HEK293 (cell line): ENCODE data around the gene NET1.

Source experiments
- SP2 ChIP-seq: fragments of 450-650 bp; formaldehyde crosslinking; IDR thresholded peaks from 2 replicates; pipeline ENCODE4 v1.5.1; 2016; ENCODE audit warnings: missing biosample characterization, missing genetic modification characterization
- YY1 ChIP-seq: fragments of 450-650 bp; formaldehyde crosslinking; IDR thresholded peaks from 2 replicates; pipeline ENCODE4 v1.5.1; 2018; ENCODE audit warnings: missing biosample characterization, missing genetic modification characterization
- ZBTB20 ChIP-seq: fragments of 450-650 bp; formaldehyde crosslinking; IDR thresholded peaks from 2 replicates; pipeline ENCODE4 v1.5.1; 2016; ENCODE audit warnings: missing biosample characterization, missing genetic modification characterization
- ZNF416 ChIP-seq: fragments of 450-650 bp; formaldehyde crosslinking; IDR thresholded peaks from 2 replicates; pipeline ENCODE4 v1.5.1; 2016; ENCODE audit warnings: missing biosample characterization, missing genetic modification characterization
- ZNF423 ChIP-seq: fragments of 450-650 bp; formaldehyde crosslinking; IDR thresholded peaks from 2 replicates; pipeline ENCODE4 v1.5.1; 2016; ENCODE audit warnings: missing biosample characterization, missing genetic modification characterization
- ZNF530 ChIP-seq: fragments of 450-650 bp; formaldehyde crosslinking; IDR thresholded peaks from 2 replicates; pipeline ENCODE4 v1.5.1; 2016; ENCODE audit warnings: low read depth, missing biosample characterization, missing genetic modification characterization
- ZNF701 ChIP-seq: fragments of 450-650 bp; formaldehyde crosslinking; IDR thresholded peaks from 2 replicates; pipeline ENCODE4 v1.5.1; 2016; ENCODE audit warnings: missing biosample characterization, missing genetic modification characterization
- ZNF791 ChIP-seq: fragments of 450-650 bp; formaldehyde crosslinking; IDR thresholded peaks from 2 replicates; pipeline ENCODE4 v1.5.1; 2016; ENCODE audit warnings: missing biosample characterization, missing genetic modification characterization
- TF ChIP-seq, protein P1 (sequence below): fragments of 450-650 bp; formaldehyde crosslinking; IDR thresholded peaks from 2 replicates; pipeline ENCODE4 v1.5.1; 2016; ENCODE audit warnings: missing biosample characterization, missing genetic modification characterization
- TF ChIP-seq, protein P2 (sequence below): fragments of 450-650 bp; formaldehyde crosslinking; IDR thresholded peaks from 2 replicates; pipeline ENCODE4 v1.5.1; 2016; ENCODE audit warnings: missing biosample characterization, missing genetic modification characterization
- TF ChIP-seq, protein P3 (sequence below): fragments of 450-650 bp; formaldehyde crosslinking; IDR thresholded peaks from 2 replicates; pipeline ENCODE4 v1.5.1; 2017; ENCODE audit warnings: missing biosample characterization, missing genetic modification characterization

DNA sequence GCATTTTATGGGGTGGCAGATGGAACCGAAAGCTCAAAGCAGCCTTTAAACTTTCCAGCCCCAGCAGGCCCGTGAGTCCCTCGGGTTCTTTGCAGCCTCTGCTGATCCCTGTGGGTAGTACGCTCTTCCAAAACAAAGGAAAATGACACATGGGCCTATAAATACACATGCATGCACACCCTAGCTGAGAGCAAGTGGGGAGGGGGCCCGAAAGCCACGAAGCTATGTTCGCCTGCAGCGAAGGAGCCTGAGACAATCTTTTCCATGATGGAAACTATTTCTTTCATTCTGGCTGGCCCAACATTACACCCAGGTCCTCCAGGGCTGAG lies 54.8 kb downstream of the NET1 start:
- no peak for TF ChIP-seq ZNF530 (tag by site-specific recombination)
- TF ChIP-seq ZNF416 (tag by site-specific recombination), result no peak
- no peak for TF ChIP-seq ZNF423 (tag by site-specific recombination)
- no peak for TF ChIP-seq ZNF791
- TF ChIP-seq, protein P1, sequence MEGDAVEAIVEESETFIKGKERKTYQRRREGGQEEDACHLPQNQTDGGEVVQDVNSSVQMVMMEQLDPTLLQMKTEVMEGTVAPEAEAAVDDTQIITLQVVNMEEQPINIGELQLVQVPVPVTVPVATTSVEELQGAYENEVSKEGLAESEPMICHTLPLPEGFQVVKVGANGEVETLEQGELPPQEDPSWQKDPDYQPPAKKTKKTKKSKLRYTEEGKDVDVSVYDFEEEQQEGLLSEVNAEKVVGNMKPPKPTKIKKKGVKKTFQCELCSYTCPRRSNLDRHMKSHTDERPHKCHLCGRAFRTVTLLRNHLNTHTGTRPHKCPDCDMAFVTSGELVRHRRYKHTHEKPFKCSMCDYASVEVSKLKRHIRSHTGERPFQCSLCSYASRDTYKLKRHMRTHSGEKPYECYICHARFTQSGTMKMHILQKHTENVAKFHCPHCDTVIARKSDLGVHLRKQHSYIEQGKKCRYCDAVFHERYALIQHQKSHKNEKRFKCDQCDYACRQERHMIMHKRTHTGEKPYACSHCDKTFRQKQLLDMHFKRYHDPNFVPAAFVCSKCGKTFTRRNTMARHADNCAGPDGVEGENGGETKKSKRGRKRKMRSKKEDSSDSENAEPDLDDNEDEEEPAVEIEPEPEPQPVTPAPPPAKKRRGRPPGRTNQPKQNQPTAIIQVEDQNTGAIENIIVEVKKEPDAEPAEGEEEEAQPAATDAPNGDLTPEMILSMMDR (tag by site-specific recombination), result no peak
- TF ChIP-seq, protein P2, sequence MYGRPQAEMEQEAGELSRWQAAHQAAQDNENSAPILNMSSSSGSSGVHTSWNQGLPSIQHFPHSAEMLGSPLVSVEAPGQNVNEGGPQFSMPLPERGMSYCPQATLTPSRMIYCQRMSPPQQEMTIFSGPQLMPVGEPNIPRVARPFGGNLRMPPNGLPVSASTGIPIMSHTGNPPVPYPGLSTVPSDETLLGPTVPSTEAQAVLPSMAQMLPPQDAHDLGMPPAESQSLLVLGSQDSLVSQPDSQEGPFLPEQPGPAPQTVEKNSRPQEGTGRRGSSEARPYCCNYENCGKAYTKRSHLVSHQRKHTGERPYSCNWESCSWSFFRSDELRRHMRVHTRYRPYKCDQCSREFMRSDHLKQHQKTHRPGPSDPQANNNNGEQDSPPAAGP (tag by site-specific recombination), result no peak
- TF ChIP-seq, protein P3, sequence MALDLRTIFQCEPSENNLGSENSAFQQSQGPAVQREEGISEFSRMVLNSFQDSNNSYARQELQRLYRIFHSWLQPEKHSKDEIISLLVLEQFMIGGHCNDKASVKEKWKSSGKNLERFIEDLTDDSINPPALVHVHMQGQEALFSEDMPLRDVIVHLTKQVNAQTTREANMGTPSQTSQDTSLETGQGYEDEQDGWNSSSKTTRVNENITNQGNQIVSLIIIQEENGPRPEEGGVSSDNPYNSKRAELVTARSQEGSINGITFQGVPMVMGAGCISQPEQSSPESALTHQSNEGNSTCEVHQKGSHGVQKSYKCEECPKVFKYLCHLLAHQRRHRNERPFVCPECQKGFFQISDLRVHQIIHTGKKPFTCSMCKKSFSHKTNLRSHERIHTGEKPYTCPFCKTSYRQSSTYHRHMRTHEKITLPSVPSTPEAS (tag by site-specific recombination), result no peak
- no peak for TF ChIP-seq ZNF701 (tag by site-specific recombination)
- no peak for TF ChIP-seq YY1 (tag by site-specific recombination)
- no peak for TF ChIP-seq SP2
- no peak for TF ChIP-seq ZBTB20 (tag by site-specific recombination)
